Measurements from ENCODE around the gene ZFYVE26.
A peak's percentile ranks its signal among the peaks of the same experiment; 100 is the strongest.

ZFYVE26 gene

DNA sequence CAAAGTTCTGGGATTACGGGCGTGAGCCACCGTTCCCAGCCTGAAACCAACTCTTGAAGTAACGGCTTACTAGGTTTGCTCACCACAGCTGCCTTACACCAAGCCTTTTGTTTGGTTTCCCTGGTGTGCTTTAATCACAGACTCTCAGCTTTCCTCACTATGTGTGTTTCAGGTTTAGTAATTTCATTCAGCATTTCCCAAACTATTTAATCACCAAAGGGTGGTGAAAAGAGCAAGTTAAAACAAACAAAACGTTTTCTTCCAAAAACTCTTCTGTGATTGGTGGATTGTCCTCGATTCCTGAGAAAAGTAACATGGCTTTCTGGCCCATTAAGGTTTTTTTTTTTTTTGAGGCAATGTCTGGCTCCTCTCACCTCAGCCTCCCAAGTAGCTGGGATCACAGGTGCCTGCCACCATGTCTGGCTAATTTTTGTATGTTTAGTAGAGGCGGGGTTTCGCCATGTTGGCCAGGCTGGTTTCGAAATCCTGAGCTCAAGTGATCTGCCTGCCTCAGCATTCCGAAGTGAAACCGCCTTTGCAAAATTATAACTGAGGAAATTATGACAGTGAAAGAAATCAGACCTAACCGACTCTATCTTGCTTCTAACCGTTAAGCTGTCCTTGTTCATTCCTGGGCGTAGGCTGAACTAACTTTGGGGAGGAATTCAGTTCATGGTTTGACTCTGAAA is 1.5 kb upstream of the ZFYVE26 start:
- DNase-seq (ENCODE audit: insufficient read length, low spot score) (no peak), FAIRE-seq (peak; percentile 65)

DNA sequence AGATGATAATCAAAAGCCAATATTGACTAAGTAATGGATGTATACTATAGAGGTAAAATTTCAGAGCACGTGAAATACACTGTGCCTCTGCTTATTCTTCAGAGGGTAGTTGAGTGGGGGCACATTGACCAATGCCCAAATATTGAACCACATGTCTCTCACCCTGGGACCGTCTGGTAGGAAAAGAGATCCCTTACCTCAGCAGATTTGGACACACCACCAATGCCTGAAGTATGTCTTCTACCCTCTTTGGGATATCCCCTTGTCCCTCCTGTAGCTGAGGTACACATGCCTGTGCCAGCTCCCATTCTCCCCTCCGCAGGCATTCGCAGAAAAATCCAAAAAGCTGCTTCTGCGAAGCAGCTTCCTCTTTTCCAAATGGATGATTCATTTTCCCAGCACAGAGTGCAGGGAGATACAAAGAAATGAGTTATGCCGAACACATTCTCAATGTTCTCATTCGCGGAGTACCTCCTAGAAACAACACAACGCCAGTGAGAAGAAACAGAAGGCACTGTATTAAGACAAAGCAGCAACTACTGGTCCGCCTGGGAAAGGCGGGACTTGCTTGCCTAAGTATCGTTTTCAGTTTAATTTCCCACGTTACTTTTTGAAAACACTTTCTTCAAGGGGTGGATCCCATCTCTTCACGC is 691 bp downstream of the ZFYVE26 start:
- DNase-seq (ENCODE audit: insufficient read length, low spot score), result no peak
- FAIRE-seq, result no peak

DNA sequence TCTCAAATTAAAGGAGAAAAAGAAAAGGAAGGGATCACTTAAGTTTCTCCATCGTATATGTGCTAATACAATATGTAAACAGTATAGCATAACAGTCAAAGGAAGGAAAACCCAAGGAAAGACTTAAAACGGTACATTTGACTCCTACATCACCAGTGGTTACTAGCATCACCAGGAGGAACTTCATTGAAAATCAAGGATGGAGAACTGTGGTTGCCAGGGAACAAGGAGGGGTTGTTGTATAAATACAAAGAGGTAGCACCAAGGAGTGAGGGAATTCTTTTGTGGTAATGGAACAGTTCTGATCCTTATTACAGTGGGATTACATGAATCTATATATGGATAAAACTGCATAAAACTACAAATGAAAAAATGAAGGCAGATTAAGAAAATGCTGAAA is 1.6 kb downstream of the ZFYVE26 start:
- FAIRE-seq (peak; percentile 58), DNase-seq (ENCODE audit: insufficient read length, low spot score) (no peak)

DNA sequence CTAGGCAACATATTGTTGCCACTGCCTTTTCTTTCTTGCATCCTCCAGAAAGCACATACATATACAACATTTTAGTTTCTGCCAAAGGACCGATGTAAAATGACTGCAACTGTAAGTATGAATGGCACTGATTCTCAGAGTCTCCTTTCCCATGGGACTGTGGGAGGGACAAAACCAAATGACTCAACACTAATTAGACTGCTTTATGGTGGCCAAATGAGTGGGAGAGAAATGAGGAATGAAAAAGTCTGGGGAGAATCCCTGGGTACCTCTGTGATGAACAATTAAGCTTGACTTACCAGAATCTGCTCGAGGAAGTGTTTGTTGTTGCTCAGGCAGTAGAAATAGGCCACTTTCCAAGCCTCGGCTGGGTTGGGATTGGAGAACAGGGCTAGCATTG is 10.1 kb downstream of the ZFYVE26 start:
- DNase-seq (ENCODE audit: insufficient read length, low spot score) (no peak), FAIRE-seq (peak; percentile 13)

DNA sequence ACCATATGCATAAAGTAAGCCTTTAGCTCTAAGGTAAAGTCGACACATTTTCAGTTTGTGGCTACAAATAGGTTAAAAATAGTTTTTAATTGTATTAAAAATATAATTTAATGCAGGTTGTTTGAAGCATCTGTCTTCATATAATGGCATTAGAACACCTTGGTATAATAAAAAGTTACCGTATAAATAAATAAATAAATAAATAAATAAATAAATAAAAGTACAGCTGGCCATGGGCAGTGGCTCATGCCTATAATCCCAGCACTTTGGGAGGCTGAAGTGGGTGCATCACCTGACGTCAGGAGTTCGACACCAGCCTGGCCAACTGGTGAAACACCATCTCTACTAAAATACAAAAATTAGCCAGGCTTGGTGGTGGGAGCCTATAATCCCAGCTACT is 15.6 kb downstream of the ZFYVE26 start:
- FAIRE-seq, result no peak

DNA sequence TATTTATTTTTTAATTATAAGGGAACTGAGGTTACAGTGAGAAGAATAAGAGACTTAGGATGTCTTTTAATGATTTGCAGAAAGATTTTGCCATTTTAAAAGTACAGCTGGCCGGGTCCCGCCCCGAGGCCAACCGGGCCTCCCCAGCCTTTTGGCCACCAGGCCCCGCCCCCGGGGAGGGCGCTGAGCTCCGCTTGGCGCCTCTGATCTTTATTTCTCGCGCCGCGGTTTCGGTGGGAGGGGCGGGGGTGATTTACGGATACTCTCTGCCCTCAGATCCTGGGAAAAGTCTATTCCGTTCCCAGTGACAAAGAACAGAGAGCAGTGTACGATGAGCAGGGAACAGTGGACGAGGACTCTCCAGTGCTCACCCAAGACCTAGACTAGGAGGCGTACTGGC is 17.7 kb downstream of the ZFYVE26 start:
- FAIRE-seq, result peak; percentile 94
- no peak for DNase-seq (ENCODE audit: insufficient read length, low spot score)

More for the DNA sequence above, 15.6 kb downstream of the ZFYVE26 start:
- DNase-seq (ENCODE audit: insufficient read length, low spot score), result no peak

DNA sequence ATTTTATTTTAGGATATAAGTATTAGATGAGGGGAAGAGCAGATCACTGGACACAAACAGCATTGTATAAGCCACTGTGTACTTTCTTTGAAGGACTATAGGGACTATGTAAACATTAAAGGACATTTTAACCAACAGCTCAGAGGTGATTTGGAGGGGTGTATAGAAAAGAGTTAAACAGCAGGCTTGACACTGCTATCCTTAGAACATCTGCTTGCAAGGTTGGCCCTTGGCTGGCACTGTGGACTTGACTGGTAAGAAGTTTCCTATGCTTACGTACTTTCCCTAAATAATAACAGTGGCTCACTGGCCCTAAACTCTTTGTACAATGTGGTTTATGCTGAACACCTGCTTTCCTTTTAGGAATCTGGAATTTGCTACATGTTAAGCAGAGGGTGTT is 28.7 kb downstream of the ZFYVE26 start:
- peak; percentile 36 for FAIRE-seq
- no peak for DNase-seq (ENCODE audit: insufficient read length, low spot score)

DNA sequence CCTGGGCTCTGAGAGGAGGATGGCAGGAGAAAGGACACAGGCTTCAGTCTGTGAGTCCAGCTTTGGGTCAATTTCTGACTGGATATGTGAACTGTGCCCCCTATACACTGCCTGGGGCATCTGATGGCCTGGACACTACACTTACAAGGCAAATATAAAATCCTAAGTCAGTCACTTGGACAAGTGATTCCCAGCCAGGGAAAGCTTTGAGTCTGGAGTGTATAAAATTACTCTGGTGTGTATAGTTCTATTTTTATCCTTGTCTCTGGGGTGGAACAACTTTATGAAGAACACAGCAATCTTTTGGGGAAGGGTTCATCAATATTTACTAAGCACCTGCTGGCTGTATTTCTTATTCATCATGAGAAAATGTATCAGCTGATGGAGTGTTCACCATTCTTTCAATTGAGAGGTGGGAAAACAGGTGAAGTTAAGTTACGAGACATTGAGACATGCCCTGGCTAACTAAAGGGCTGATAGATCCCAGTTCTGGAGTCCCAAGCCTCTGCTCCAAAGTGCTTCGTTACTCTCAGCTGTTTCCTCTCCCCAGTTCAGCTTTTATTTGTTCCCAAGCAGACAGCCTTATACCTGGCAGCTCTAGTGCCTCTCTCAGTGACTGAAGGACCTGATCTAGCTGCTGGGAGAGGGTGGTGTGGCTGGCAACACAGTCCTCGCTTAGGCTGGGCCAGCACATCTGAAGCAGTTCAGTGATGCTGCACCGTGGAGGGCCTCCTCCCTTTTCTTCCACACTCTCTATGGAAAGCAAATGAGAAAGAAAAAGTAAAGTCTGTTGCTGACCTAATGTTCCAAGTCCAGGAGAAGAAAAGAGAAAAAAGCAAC is 30.9 kb downstream of the ZFYVE26 start:
- FAIRE-seq, result peak; percentile 90
- no peak for DNase-seq (ENCODE audit: insufficient read length, low spot score)

DNA sequence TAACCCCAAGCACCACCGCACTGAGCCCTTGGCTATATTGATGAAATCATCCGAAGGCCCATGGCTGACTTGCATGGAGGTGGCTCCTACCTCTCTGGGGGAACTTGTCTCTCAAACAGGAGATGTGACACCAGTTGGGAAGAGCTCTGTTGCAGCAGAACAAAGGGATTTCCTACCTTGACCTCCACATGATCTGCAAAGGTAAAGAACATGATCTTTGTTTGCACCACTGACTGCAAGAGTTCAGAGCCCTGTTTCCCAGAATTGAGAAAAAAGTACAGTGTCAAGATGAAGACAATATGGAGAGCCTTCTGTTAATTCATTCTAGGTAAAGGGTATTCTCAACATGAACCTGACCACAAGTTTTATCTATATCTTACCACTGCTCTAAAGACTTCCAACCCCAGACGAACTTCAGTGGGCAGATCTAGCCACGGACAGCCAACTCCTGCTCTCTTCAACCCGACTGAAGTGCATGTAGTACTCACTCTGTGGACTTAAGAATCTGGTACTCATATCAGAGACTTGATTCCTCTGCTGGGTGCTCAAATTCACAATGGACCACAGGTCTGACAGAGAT is 32.1 kb downstream of the ZFYVE26 start:
- FAIRE-seq (peak; percentile 72), DNase-seq (ENCODE audit: insufficient read length, low spot score) (no peak)

DNA sequence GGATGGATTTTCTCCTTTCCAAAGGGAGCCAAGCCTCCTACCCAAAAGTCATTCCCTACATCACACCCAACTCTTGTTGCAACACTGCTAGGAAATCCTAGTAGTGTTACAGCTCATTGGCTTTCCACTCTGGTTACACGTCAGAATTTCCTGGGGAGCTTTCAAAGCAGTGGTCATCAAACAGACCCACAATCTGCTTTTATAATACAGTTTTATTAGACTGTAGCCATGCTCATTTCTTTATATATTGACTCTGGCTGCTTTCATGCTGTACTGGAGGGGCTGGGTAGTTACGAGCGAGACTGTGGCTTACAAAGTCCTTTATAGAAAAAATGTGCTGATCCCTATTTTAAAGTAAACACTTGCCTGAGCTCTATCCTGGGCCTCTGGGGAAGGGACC is 34.3 kb downstream of the ZFYVE26 start:
- DNase-seq (ENCODE audit: insufficient read length, low spot score), result no peak
- no peak for FAIRE-seq

DNA sequence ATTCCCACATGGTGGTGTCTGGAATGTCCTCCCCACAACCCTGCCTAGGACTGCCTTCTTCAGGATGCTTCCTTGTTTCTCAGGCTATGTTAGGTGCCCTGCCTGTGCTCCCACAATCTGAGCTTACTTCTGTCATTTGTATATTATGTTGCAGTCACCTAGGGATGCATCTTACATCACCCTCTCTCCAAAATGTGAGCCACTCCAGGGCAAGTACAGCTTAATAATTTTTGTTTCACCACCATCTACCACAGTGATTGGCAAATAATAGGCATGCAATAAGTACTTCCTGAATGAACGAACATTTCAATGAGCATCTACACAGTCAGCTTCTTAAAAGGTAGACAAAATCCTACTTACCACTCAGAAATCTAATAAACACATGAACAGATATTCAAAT is 37.6 kb downstream of the ZFYVE26 start:
- DNase-seq (ENCODE audit: insufficient read length, low spot score), result no peak
- peak; percentile 88 for FAIRE-seq

DNA sequence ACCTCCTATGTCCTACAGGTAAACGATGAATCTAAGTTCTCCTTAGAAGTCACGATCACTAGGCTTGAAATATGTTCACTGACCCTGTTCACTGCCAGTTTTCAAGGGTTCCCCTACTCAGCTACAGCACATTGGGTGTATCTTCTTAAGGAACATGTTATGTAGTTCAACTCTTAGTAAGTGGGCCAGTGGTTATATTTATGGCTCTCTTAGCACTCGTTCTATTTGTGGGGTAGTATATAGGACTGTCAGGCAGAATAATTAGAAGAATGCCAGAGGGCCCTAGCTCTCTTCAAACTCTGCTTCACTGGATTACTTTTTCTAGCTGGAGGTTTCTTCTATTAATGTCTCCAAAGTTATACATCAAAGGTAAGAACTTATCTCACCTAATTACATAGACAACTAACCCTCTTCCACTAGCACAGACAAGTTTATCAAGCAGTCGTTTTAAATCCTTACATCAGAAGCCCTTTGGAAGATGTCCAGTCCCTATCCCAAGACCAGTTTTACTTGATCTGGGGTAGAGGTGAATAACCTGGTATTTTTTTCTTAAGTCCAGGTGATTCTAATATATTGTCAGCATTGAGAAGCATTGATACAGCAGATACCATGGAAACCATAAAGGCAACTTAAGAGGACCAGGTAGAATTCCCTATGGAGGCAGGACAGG is 39.6 kb downstream of the ZFYVE26 start:
- FAIRE-seq, result peak; percentile 80
- no peak for DNase-seq (ENCODE audit: insufficient read length, low spot score)

DNA sequence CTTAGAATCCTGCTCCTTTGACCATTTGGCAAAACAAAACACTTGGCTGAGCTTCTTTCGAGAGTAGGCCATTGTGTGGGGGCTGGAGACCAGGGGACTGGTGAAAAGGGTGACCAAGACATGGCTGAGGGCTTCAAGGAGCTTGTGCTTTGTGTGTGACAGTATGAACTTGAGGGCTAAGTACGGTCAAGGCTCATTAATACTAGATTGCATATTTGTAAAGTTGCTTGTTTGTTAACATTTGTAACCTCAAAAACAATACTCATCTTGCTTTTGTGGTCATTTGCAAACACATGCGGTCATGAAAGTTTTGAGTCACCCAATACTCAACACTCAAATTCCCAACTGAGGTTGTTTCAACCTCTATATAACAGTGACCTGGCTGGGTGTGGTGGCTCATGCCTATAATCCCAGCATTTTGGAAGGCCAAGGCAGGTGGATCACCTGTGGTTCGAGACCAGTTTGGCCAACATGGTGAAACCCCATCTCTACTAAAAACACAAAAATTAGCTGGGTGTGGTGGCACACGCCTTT is 42.5 kb downstream of the ZFYVE26 start:
- no peak for DNase-seq (ENCODE audit: insufficient read length, low spot score)
- FAIRE-seq, result peak; percentile 71

DNA sequence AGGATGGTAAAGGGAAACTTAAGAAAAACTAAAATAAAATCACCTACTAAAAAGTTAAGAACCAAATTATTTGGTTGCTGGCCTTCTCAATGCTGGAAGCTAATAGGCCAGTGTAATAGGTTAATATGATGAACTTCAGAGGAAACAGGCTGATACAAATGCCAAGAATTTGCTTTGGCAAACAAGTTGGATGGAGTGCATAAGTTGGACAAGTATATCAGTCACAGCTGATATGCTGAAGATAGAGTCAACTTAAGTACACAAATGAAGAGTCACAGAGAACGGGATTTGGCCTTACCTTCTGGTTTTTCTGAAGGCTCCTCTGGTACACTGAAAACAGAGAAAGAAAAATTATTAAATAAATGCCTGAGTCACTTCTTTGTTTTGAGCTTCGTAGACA is 48.2 kb downstream of the ZFYVE26 start:
- DNase-seq (ENCODE audit: insufficient read length, low spot score), result no peak
- FAIRE-seq, result peak; percentile 97

DNA sequence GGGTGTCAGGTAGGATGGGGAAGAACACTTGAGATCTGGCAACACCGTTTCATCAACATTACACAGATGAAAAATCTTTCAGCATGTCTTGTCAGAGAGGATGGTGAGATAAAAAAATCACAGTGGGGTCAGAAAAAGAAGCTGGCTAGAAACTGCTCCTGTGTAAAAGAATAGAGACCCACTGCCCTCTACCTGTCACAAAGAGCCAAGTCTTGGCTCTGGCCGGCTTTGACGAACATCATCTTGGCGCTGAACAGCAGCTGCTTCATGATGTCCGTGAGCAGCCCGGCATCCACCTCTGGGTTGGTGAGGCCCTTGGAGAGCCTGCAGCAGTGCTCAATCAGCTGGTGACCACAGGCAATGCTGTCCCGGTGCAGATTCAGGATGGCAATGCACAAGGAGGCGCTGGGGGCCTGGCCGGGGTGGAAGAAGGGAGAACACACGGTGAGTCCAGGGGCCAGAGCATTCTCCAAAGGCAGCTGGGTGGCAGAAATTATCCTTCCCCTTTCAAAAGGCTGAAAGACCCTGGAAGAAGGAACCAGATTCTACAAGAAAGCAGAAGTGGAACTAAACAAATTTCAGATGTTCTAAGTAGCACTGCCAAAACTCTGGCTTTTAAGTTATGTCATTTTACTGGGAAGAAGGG is 50.2 kb downstream of the ZFYVE26 start:
- FAIRE-seq (peak; percentile 74), DNase-seq (ENCODE audit: insufficient read length, low spot score) (no peak)

DNA sequence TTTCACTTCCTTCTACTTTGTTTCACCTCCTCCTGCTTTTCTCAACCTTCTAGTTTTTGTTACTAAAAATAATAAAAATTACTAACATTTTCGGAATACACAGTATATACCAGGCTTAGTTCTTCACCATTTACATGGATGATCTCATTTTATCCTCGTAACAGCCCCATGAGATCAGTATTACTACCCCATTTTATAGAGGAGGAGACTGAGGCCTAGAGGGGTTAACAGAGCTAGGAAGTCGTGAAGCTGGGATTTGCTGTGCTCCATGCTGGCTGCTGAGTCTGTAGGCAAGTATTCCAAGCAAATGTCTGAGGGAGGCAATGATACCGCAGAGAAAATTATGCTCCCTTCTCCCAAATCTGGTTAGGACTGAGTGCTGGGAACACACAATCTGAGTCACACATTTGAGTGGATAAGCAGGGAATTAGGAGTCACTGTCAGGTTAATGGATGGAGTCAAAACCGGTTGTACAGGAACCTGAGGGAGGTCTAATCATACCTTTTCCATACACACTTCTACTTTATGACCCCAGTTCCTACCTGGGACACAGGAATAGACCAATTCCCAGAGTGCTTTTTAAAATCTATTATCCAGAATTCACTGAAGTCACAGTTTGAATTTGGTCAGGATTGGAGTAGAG is 51.1 kb downstream of the ZFYVE26 start:
- FAIRE-seq (peak; percentile 94), DNase-seq (ENCODE audit: insufficient read length, low spot score) (no peak)

DNA sequence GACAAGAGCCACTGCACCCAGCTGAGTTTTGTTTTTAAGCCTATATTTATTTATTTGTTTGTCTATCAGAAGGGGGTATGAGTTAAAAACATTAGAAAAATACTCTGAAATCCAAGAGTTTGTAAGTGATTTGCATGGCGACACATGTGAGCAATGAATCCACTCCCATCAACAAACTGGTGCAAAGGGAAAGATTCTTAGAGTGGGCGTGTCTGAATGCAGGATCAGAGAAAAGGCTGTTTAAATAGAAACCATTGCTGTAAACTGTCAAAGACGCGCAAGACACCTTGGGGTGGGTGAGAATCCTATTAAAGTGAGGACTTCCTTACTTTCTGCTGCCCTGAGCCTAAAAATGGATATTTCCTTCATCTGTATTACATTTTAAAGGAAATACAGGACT is 51.9 kb downstream of the ZFYVE26 start:
- DNase-seq (ENCODE audit: insufficient read length, low spot score) (no peak), FAIRE-seq (peak; percentile 70)

DNA sequence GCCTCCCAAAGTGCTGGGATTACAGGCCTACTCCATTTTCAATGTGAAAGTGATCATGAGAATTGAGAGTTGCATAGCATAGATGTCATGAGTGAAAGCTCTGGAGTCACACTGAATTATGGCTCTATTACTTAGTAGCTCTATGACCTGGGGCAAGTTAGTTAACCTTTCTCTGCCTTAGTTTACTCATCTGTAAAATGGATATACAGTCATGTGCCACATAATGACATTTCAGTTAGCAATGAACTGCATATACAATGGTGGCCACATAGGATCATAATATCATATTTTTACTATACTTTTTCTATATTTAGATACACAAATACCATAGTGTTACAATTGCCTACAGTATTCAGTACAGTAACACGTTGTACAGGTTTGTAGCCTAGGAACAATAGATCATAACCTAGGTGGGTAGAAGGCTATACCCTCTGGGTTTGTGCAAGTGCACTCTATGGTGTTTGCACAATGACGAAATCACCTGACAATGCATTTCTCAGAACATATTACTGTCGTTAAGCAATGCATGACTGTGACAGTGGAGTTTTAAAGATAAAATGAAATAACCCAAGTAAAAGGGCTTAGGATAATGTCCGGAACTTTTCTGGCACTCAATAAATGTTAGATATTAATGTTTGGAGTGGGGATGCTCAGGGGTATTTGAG is 53.1 kb downstream of the ZFYVE26 start:
- FAIRE-seq (peak; percentile 79), DNase-seq (ENCODE audit: insufficient read length, low spot score) (no peak)

DNA sequence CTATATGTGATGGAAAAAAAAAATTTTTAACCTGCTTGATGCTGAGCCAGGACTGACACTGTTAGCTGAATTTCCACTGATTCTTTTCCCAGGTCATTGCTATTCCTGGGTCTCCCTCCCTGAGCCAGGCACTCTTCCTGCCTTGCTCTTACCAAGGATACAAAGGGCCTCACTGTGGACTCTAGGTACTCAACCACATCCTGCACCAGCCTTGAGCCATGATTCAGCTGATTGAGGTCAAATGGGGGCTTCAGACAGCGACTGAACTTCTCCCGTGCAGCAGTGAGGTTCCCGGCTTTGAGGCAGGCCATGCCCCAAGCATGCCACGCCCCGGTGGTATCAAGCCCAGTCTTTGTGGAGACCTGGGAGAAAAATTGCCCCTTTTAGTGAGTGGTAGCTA is 54.3 kb downstream of the ZFYVE26 start:
- DNase-seq (ENCODE audit: insufficient read length, low spot score) (no peak), FAIRE-seq (peak; percentile 92)

All from HTR-8/SVneo (cell line).